Adrenal gland (tissue), 12 donors: Measurements from ENCODE around the gene TJP3. TPM values are rescaled to one million over a fixed set of nuclear protein-coding genes. Genes with fewer than 3 reads are reported as not detected.

Experiments used
- DNase-seq, 7 donors: peaks; one replicate each; pipeline ENCODE4 v3.0.0-alpha.2; 2019 to 2020
- H3K27ac ChIP-seq, 5 donors: fragments of 200-600 bp; sonication (generic) in 4 of 5; 1 replicate in 3 of 5; 2 replicates in 2 of 5; pipeline versions ENCODE4 v1.5.1 to v1.8.0; 2016 to 2020; ENCODE audit warnings: mild to moderate bottlenecking in 1 of 5
- H3K27me3 ChIP-seq: fragments of 200-600 bp; 2 replicates; pipeline ENCODE4 v1.8.0; 2021
- H3K36me3 ChIP-seq, 2 donors: fragments of 200-600 bp; replicated peaks in 1 of 2; 1 replicate in 1 of 2; 2 replicates in 1 of 2; pipeline versions ENCODE4 v1.5.1 to v1.8.0; 2018 to 2022
- H3K4me1 ChIP-seq, 2 donors: fragments of 200-600 bp; replicated peaks in 1 of 2; 1 replicate in 1 of 2; 2 replicates in 1 of 2; pipeline versions ENCODE4 v1.5.1 to v1.8.0; 2018 to 2021
- H3K4me3 ChIP-seq, 4 donors: fragments of 200-600 bp; sonication (generic) in 3 of 4; one replicate each; pipeline ENCODE4 v1.5.1; 2016 to 2018
- H3K9me3 ChIP-seq, 3 donors: fragments of 200-600 bp; sonication (generic) in 1 of 3; replicated peaks in 1 of 3; 1 replicate in 2 of 3; 2 replicates in 1 of 3; pipeline versions ENCODE4 v1.5.1 to v1.8.0; 2016 to 2021
- POLR2A ChIP-seq, 2 donors: fragments of 450-650 bp; IDR thresholded peaks; one replicate each; pipeline ENCODE4 v1.6.1; 2017; ENCODE audit warnings: antibody characterized with exemption in 2 of 2, mild to moderate bottlenecking in 2 of 2, moderate library complexity in 1 of 2
- WGBS, 4 donors: extraction: QIAGEN DNeasy Blood & Tissue Kit in 2 of 4; methylation state at CpG; one replicate each; pipeline versions ENCODE4 v1.1.5 to v1.1.7; 2013 to 2017; 5-methylcytosine and 5-hydroxymethylcytosine counted together
- intact Hi-C, 2 donors: fragments of 100-400 bp; cut with DNase I; formaldehyde crosslinking; loops; one replicate each; pipeline versions ENCODE4 v1.14.1 to v1.15.0; 2022 to 2023
- polyA plus RNA-seq, 3 donors: library from polyadenylated mRNA; stranded (reverse); fragments of 200-250 nt in 2 of 3; fragments of 350-450 nt in 1 of 3; fragmentation: Illumina TruSeq in 1 of 3; extraction: RNeasy Lipid Tissue Mini Kit (QIAGEN cat#74804) in 1 of 3; gene quantifications; one replicate each; pipeline ENCODE4 v1.2.3, GENCODE V29; 2013 to 2014
- total RNA-seq, 9 donors: library from RNA; depleted of rRNA in 4 of 9; stranded (reverse); fragments of >200 nt in 4 of 9; fragments of 120-200 nt in 1 of 9; fragmentation: NEBNext Ultra II Directional in 1 of 9; extraction: Animal tissue kit (Norgen Biotek cat#: 25700) in 1 of 9; gene quantifications; one replicate each; pipeline versions ENCODE4 v1.1.0 to v1.2.4, GENCODE V29; 2013 to 2023
- TF ChIP-seq, protein P1 (sequence below), 6 experiments: fragments of 450-650 bp in 4 of 6; fragments of 200-600 bp in 2 of 6; sonication (generic) in 1 of 6; IDR thresholded peaks; 1 replicate in 5 of 6; 2 replicates in 1 of 6; pipeline versions ENCODE4 v1.5.1 to v1.8.0; 2016 to 2021; ENCODE audit warnings: antibody characterized with exemption in 6 of 6, mild to moderate bottlenecking in 2 of 6, moderate library complexity in 1 of 6
- donor health status: healthy with polysubstance abuse.
- donor health status: Bipolar disorder and iron deficiency.
- donor health status: DM: yes; HTN: yes; CAD: no.
- donor health status: DM: no; HTN: no; CAD: no.
- donor health status: DM: no; HTN: no; CAD: no.
- donor health status: DM: yes; HTN: yes; CAD: no.

Gene TJP3
- total and polyA plus RNA-seq, 12 donors: 0.07 to 2.5 (median 0.24) TPM; not detected in 6

DNA sequence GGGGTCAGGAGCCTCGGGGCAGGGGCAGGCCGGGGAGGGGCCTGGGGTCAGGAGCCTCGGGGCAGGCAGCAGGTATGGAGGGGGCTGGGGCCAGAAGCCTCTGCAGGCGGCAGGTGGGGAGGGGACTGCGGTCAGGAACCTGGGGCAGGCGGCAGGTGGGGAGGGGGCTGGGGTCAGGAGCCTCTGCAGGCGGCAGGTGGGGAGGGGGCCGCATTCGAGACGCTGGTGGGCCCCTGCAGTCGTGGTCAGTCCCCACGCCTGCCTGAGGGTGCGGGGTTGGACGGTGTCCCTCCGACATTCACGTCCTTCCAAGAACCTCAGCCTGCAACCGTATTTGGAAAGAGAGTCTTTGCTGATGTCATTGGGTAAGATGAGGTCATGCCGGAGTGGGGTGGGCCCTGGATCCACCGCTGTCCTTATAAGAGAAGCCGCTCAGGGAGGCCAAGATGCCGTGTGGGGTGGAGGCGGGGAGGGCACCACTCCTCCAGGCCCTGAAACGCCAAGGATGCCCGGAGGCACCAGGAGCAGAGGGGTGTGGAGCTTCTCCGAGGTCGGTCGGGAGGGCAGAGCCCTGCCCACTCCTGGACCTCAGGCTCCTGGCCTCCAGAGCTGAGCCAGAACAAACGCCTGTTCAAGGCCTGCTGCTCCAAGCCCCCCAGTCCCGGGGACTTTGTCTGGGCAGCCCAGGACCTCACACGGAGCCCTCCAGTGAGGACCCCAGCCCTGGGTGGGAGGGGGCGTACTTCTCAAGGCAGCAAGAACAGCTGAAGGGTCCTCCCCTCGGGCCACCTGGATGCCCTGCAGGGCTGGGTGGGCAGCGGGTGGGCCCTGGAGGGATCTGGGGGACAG lies 38.0 kb upstream of the TJP3 start:
- intact Hi-C loops: loop anchor here (5.0 kb wide), 2 partner anchors 32 to 152 kb away; partner anchors contain the start of gene PIP5K1C (in 2 of the 2)

GRCh38 chr19:3670796-3671679 lies 37.1 kb upstream of the TJP3 start:
- H3K27ac ChIP-seq: peak overlapping the region in 4 of 5 donors; percentile 50 to 95 (median 79)
- intact Hi-C loops: no loop called here
- WGBS, 4 donors: 45 to 59% (median 53%) methylated on average over 24 to 45 of the region's 45 CpGs
- H3K4me3 ChIP-seq: peak overlapping the region in 1 of 4 donors; percentile 7
- H3K27me3 ChIP-seq: no peaks in the 10 kb centered on the region
- TF ChIP-seq POLR2A (IDR thresholded peaks at IDR 0.05): no peak
- TF ChIP-seq, protein P1, sequence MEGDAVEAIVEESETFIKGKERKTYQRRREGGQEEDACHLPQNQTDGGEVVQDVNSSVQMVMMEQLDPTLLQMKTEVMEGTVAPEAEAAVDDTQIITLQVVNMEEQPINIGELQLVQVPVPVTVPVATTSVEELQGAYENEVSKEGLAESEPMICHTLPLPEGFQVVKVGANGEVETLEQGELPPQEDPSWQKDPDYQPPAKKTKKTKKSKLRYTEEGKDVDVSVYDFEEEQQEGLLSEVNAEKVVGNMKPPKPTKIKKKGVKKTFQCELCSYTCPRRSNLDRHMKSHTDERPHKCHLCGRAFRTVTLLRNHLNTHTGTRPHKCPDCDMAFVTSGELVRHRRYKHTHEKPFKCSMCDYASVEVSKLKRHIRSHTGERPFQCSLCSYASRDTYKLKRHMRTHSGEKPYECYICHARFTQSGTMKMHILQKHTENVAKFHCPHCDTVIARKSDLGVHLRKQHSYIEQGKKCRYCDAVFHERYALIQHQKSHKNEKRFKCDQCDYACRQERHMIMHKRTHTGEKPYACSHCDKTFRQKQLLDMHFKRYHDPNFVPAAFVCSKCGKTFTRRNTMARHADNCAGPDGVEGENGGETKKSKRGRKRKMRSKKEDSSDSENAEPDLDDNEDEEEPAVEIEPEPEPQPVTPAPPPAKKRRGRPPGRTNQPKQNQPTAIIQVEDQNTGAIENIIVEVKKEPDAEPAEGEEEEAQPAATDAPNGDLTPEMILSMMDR (IDR thresholded peaks at IDR 0.05): no peak
- H3K9me3 ChIP-seq: no peaks in the 10 kb centered on the region
- H3K36me3 ChIP-seq: no peaks in the 10 kb centered on the region
- H3K4me1 ChIP-seq: peaks cover 4 to 36% of the 10 kb centered on the region in 2 donors
- DNase-seq: peak; percentile 40 to 84 (median 56)

More for the DNA sequence above, 38.0 kb upstream of the TJP3 start:
- Histone ChIP-seq H3K4me1 (peaks cover 4 to 41% of the 10 kb centered on the region in 2 donors), H3K27ac (peak overlapping the region in 4 of 5 donors; percentile 50 to 95 (median 79)), H3K36me3 (no peaks in the 10 kb centered on the region), H3K27me3 (no peaks in the 10 kb centered on the region), H3K4me3 (peak overlapping the region in 1 of 4 donors; percentile 7), H3K9me3 (no peaks in the 10 kb centered on the region)
- DNase-seq: peak in 6 of 7 donors; percentile 35 to 93 (median 60)
- TF ChIP-seq POLR2A (IDR thresholded peaks at IDR 0.05): peak; percentile 33 to 41
- TF ChIP-seq, protein P1 (IDR thresholded peaks at IDR 0.05): no peak
- 47 to 66% (median 65%) methylated on average over 22 to 33 of the region's 33 CpGs for WGBS, 4 donors

- intact Hi-C loops: no loop called here
- H3K27me3 ChIP-seq: no peaks in the 10 kb centered on the region
- H3K4me1 ChIP-seq: peaks cover 4 to 36% of the 10 kb centered on the region in 2 donors
- TF ChIP-seq POLR2A (IDR thresholded peaks at IDR 0.05): no peak
- TF ChIP-seq, protein P1 (IDR thresholded peaks at IDR 0.05): peak in 1 of 6 experiments; percentile 13
- 53 to 66% (median 59%) methylated on average over 14 to 40 of the region's 40 CpGs for WGBS, 4 donors
- H3K27ac ChIP-seq: peak overlapping the region in 4 of 5 donors; percentile 49 to 95 (median 70)
- H3K9me3 ChIP-seq: no peaks in the 10 kb centered on the region
- no peak for DNase-seq
- H3K4me3 ChIP-seq: no peak overlapping the region
- no peaks in the 10 kb centered on the region for H3K36me3 ChIP-seq
Measured at GRCh38 chr19:3671680-3672574, 36.3 kb upstream of the TJP3 start.
